HG03196 (cell line): ENCODE measurements around the gene NFATC2IP.
"Not testable (repeated sequence)": the region's sequence is repeated elsewhere in the genome, so short reads cannot be mapped to it uniquely, and the experiment has no call there.

ENCODE experiments used
- ATAC-seq: cut with Tn5 transposase; IDR thresholded peaks from one replicate; pipeline ENCODE4 v1.9.1; 2021; ENCODE audit not compliant: unreplicated experiment

The NFATC2IP gene

GRCh38 chr16:28964496-28964895 lies 13.8 kb downstream of the NFATC2IP start:
- no peak for ATAC-seq

GRCh38 chr16:28967156-28967555 lies 16.4 kb downstream of the NFATC2IP start:
- ATAC-seq, result no peak

- not testable (repeated sequence) for ATAC-seq
Measured at GRCh38 chr16:28969696-28970095, 19.0 kb downstream of the NFATC2IP start.

- ATAC-seq, result peak; percentile 19
Measured at GRCh38 chr16:28974007-28974436, 23.3 kb downstream of the NFATC2IP start.

GRCh38 chr16:28974437-28975157 lies 23.9 kb downstream of the NFATC2IP start, which contains the start of gene SPNS1:
SPNS1 (plus strand) TSS chr16:28974778; CDS start chr16:28975152, 374 bp downstream.
- peak; percentile 85 for ATAC-seq

- ATAC-seq, result peak; percentile 29
Measured at GRCh38 chr16:28975158-28975599, 24.4 kb downstream of the NFATC2IP start.

- ATAC-seq, result no peak
Measured at GRCh38 chr16:28977703-28978662, 27.2 kb downstream of the NFATC2IP start.

GRCh38 chr16:28980330-28980729 lies 29.6 kb downstream of the NFATC2IP start:
- not testable (repeated sequence) for ATAC-seq

- no peak for ATAC-seq
Measured at GRCh38 chr16:28980929-28981328, 30.2 kb downstream of the NFATC2IP start.

GRCh38 chr16:28981517-28981916 lies 30.8 kb downstream of the NFATC2IP start:
- ATAC-seq, result no peak

- ATAC-seq, result no peak
Measured at GRCh38 chr16:28982418-28982817, 31.7 kb downstream of the NFATC2IP start.

- ATAC-seq, result no peak
Measured at GRCh38 chr16:28982949-28983348, 32.2 kb downstream of the NFATC2IP start.

GRCh38 chr16:28983644-28984043 lies 32.9 kb downstream of the NFATC2IP start:
- no peak for ATAC-seq

GRCh38 chr16:28984091-28984490 lies 33.4 kb downstream of the NFATC2IP start:
- ATAC-seq, result no peak

- no peak for ATAC-seq
Measured at GRCh38 chr16:28984619-28985135, 33.9 kb downstream of the NFATC2IP start, which contains the start of gene LAT. LAT (plus strand) TSS chr16:28985052; CDS start chr16:28985418, 366 bp downstream.

GRCh38 chr16:28985211-28986041 lies 34.7 kb downstream of the NFATC2IP start:
- ATAC-seq, result no peak

GRCh38 chr16:28986046-28986445 lies 35.3 kb downstream of the NFATC2IP start:
- no peak for ATAC-seq

GRCh38 chr16:28986492-28986891 lies 35.8 kb downstream of the NFATC2IP start:
- ATAC-seq, result no peak

- no peak for ATAC-seq
Measured at GRCh38 chr16:28987170-28987853, 36.6 kb downstream of the NFATC2IP start.

GRCh38 chr16:28989363-28989762 lies 38.6 kb downstream of the NFATC2IP start:
- no peak for ATAC-seq
